Left ventricle myocardium inferior (tissue), 1 donor: ENCODE results near the gene TRAP1. TPM values are rescaled to one million over a fixed set of nuclear protein-coding genes. Genes with fewer than 3 reads are reported as not detected.

Experiments used
- DNase-seq: peaks from one replicate; pipeline ENCODE4 v3.0.0-alpha.2; 2020
- H3K27ac ChIP-seq: fragments of 200-600 bp; replicated peaks from 2 replicates; pipeline ENCODE4 v1.8.0; 2021
- H3K27me3 ChIP-seq: fragments of 200-600 bp; 2 replicates; pipeline ENCODE4 v1.8.0; 2021; ENCODE audit warnings: low read depth
- H3K36me3 ChIP-seq: fragments of 200-600 bp; 2 replicates; pipeline ENCODE4 v1.8.0; 2021
- H3K4me1 ChIP-seq: fragments of 200-600 bp; 2 replicates; pipeline ENCODE4 v1.8.0; 2021
- H3K4me3 ChIP-seq: fragments of 200-600 bp; 2 replicates; pipeline ENCODE4 v1.8.0; 2021; ENCODE audit warnings: mild to moderate bottlenecking, moderate library complexity
- H3K9me3 ChIP-seq: fragments of 200-600 bp; replicated peaks from 2 replicates; pipeline ENCODE4 v1.8.0; 2021
- intact Hi-C: fragments of 100-400 bp; cut with micrococcal nuclease; formaldehyde crosslinking; loops from one replicate; pipeline ENCODE4 v1.11.0; 2022
- total RNA-seq: library from RNA; stranded (reverse); fragmentation: NEBNext Ultra II Directional; extraction: Animal tissue kit (Norgen Biotek cat#: 25700); gene quantifications from one replicate; pipeline ENCODE4 v1.2.1, GENCODE V29; 2021
- TF ChIP-seq, protein P1 (sequence below): fragments of 200-600 bp; IDR thresholded peaks from 2 replicates; pipeline ENCODE4 v1.8.0; 2021; ENCODE audit warnings: antibody characterized with exemption, mild to moderate bottlenecking, borderline replicate concordance
- donor health status: DM: no; HTN: yes; CAD: no; lungs with severe emphysema.

TRAP1 gene
- total RNA-seq, 1 donor from 2014 or later, result 128 TPM

DNA sequence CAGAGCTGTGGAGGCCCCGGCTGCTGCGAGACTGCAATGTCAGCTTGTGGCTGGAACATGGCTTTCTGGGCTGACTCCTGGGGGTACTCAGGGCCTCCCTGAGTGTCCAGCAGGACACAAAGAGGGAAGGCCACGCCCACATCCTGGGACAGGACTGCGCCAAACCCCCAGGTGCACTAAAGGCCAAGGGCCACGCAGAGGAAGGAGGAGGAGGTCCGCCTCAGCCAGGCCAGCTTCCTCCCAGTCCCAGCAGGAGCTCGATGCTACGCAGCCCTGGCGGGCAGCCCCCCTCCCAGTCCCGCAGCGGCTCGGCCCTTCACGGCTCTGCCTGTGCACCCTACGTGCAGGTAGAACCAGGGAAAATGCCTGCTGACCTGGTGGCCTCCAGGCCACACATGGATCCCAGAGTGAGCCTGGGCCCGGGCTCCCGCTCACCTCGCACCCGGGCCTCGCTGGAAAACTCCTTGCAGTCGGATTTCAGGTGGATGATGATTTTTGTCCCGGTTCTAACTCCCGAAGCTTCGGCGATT, 41.7 kb downstream of the TRAP1 start:
- DNase-seq, result no peak
- no peak overlapping the region for H3K27ac ChIP-seq
- TF ChIP-seq, protein P1, sequence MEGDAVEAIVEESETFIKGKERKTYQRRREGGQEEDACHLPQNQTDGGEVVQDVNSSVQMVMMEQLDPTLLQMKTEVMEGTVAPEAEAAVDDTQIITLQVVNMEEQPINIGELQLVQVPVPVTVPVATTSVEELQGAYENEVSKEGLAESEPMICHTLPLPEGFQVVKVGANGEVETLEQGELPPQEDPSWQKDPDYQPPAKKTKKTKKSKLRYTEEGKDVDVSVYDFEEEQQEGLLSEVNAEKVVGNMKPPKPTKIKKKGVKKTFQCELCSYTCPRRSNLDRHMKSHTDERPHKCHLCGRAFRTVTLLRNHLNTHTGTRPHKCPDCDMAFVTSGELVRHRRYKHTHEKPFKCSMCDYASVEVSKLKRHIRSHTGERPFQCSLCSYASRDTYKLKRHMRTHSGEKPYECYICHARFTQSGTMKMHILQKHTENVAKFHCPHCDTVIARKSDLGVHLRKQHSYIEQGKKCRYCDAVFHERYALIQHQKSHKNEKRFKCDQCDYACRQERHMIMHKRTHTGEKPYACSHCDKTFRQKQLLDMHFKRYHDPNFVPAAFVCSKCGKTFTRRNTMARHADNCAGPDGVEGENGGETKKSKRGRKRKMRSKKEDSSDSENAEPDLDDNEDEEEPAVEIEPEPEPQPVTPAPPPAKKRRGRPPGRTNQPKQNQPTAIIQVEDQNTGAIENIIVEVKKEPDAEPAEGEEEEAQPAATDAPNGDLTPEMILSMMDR, result no peak
- intact Hi-C loops, result no loop called here
- H3K4me3 ChIP-seq, result no peak overlapping the region
- peaks cover 87% of the 10 kb centered on the region for H3K36me3 ChIP-seq
- H3K9me3 ChIP-seq, result no peaks in the 10 kb centered on the region
- no peaks in the 10 kb centered on the region for H3K27me3 ChIP-seq
- peaks cover 27% of the 10 kb centered on the region for H3K4me1 ChIP-seq

DNA sequence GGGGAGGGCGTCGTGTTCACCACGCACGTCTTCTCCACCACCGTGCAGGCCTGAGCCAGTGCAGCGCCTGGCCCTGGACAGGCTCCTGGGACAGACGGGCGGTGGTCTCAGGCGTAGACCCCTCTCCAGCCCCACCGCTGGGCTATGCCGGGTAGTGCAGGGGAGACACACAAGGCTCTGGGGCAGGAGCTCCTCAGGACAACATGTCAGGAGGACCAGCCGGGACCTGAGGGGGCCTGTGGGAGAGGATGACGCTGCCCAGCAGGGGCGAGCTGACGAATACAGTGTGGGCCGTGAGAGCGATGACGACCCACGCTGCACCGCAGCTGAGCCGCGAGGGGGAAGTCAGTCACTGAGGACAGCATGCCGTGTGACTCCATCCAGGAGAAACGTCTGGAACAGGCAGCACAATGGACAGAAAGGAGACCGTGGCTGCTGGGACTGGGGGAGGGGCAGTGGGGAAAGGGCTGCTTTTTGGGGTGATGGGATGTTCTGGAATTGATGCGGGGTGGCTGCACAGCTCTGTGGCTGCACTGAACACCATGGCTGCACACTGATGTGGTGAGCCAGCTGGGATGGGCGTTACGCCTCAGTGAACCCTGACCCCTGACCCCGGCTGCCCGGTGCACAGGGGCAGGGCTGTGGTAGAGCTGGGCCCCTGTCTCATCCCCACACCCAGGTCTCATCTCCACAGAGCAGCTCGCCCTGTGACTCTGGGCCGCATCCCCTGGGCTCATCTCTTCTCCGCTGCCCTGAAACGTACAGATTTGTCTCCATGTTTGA, 42.6 kb downstream of the TRAP1 start:
- Histone ChIP-seq H3K4me1 (peaks cover 24% of the 10 kb centered on the region), H3K9me3 (no peaks in the 10 kb centered on the region), H3K36me3 (peaks cover 82% of the 10 kb centered on the region), H3K27ac (no peak overlapping the region), H3K27me3 (no peaks in the 10 kb centered on the region), H3K4me3 (no peak overlapping the region)
- no peak for DNase-seq
- intact Hi-C loops, result no loop called here
- TF ChIP-seq, protein P1, result no peak

- no peaks in the 10 kb centered on the region for H3K9me3 ChIP-seq
- intact Hi-C loops, result no loop called here
- H3K27me3 ChIP-seq, result no peaks in the 10 kb centered on the region
- H3K27ac ChIP-seq, result no peak overlapping the region
- TF ChIP-seq, protein P1, result no peak
- peaks cover 81% of the 10 kb centered on the region for H3K36me3 ChIP-seq
- no peak for DNase-seq
- H3K4me3 ChIP-seq, result no peak overlapping the region
- peaks cover 24% of the 10 kb centered on the region for H3K4me1 ChIP-seq
Observed at GRCh38 chr16:3673676-3674377, 43.5 kb downstream of the TRAP1 start.

GRCh38 chr16:3673201-3673600, 44.1 kb downstream of the TRAP1 start:
- TF ChIP-seq, protein P1, result no peak
- Histone ChIP-seq H3K9me3 (no peaks in the 10 kb centered on the region), H3K27ac (no peak overlapping the region), H3K4me3 (no peak overlapping the region), H3K4me1 (peaks cover 24% of the 10 kb centered on the region), H3K36me3 (peaks cover 81% of the 10 kb centered on the region), H3K27me3 (no peaks in the 10 kb centered on the region)
- intact Hi-C loops, result no loop called here
- DNase-seq, result no peak

- peaks cover 24% of the 10 kb centered on the region for H3K4me1 ChIP-seq
- no peak for DNase-seq
- H3K9me3 ChIP-seq, result no peaks in the 10 kb centered on the region
- H3K27ac ChIP-seq, result no peak overlapping the region
- H3K36me3 ChIP-seq, result peaks cover 79% of the 10 kb centered on the region
- TF ChIP-seq, protein P1, result no peak
- no peaks in the 10 kb centered on the region for H3K27me3 ChIP-seq
- no peak overlapping the region for H3K4me3 ChIP-seq
- intact Hi-C loops, result no loop called here
Observed at GRCh38 chr16:3672571-3673041, 44.7 kb downstream of the TRAP1 start.
